Measurements from ENCODE around the gene SLC7A4.
"Not testable (repeated sequence)": the region's sequence is repeated elsewhere in the genome, so short reads cannot be mapped to it uniquely, and the experiment has no call there.

The SLC7A4 gene, protein sequence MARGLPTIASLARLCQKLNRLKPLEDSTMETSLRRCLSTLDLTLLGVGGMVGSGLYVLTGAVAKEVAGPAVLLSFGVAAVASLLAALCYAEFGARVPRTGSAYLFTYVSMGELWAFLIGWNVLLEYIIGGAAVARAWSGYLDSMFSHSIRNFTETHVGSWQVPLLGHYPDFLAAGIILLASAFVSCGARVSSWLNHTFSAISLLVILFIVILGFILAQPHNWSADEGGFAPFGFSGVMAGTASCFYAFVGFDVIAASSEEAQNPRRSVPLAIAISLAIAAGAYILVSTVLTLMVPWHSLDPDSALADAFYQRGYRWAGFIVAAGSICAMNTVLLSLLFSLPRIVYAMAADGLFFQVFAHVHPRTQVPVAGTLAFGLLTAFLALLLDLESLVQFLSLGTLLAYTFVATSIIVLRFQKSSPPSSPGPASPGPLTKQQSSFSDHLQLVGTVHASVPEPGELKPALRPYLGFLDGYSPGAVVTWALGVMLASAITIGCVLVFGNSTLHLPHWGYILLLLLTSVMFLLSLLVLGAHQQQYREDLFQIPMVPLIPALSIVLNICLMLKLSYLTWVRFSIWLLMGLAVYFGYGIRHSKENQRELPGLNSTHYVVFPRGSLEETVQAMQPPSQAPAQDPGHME

DNA sequence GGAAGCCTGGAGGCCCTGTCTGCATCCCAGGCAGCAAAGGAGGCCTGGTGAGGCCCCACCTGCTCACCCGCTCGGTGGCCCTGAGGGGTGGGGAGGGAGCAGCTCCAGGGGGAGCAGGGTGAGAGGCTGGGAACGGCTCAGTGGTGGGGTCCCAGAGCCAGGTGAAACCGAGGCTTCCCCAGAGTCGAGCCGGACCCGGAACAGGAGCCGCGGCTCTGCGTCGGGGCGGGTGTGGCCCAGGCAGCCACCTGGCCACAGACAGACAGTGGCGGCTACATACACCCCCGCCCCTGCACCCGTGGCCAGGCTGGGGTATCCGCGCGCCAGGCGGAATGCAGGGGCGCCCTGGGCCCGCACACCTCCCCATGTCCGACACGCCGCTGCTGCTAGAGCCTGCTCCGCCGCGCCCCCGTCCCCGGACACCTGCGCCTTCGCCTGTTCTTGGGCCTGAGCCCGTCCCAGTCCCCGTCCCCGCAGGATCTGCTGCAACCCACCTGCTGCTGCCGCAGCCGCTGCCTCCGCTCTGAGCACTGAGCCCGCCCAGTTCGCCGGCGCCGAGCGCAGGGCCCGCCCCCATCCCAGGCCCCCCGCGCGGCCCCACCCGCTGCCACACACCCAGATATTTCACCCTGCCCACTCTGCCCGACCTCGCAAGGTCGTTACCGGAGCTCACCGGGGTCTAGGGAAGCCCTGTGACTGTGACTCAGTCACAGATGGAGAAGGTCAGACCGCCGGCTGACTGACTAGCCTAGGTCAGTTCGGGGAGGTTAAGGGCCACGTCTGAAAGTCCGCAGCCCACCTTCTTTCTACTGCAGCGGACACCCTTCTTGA lies at the start of gene SLC7A4:
Gene SLC7A4, minus strand, starts transcription at position 525 of the 831 bp plus-strand sequence. CDS start 749 bp downstream, outside the sequence.
- no peak for DNase-seq (ENCODE audit: low read depth in 4 of 4, low spot score in 1 of 4)

DNA sequence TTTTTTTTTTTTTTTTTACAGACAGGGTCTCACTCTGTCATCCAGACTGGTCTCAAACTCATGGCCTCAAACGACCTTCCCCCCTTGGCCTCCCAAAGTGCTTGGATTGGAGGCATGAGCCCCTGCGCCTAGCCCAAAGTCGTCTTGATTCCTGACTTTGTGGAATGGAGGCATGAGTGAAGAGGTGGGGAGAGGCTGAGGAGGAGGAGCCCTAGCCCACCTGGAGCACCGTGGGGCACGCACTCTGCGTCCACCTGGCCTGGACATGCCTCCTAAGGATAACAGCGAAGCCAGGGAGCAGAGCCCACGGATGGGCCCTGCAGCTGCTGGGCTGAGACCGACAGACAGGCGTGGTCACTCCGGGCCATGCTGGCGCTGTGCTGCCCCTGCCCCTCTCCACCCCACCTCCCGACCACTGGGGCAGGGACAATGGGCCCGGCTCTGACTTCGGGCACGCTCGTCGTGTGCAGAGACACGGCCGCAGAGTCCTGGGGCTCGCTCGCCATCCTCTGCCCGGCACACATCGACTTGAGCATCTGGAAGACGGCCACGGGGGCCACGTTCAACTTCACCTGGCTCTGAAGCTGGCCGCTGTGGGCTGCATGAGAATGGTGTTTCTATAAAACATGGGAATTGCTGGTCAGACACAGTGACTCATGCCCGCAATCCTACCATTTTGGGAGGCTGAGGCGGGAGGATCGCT lies 48.2 kb upstream of the SLC7A4 start:
- DNase-seq (ENCODE audit: low read depth in 4 of 4, low spot score in 1 of 4), result no peak

DNA sequence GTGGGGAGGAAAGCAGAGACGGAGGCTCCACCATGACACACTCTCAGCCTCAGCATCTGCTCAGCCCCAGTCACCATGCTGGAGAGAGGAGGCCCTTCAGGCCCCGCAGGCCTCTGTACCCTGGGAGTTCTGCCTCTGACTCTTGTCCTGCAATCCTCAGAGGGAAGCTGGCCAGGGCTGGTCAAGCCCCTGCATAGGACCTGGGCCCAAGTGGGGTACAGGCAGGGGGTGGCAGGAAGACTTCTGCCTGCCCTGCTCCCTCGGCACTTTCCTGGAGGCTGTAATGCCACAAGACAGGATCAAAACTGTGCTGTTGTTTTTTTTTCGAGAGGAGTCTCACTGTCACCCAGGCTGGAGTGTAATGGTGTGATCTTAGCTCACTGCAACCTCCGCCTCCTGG lies 47.1 kb upstream of the SLC7A4 start:
- DNase-seq (ENCODE audit: low read depth in 4 of 4, low spot score in 1 of 4), result no peak

DNA sequence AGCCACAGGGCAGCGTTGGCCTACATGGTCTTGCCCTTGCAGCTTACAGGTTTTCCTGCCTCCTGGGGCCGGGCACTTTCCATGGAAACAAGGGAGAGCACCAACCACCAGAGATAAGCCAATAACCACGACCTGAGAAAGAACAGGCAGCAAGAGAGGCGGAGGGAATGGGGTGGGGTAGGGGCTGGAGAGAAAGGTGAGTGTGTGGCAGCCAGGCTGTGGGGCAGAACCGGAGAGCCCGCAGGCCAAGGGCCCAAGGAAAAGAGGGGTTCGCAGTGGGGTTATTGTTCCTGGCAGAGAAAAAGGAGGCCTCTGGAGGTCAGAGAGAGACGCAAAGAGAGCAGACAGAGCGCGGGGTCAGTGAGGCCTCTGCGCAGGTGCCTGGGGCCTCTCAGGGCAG lies 46.6 kb upstream of the SLC7A4 start:
- no peak for DNase-seq (ENCODE audit: low read depth in 4 of 4, low spot score in 1 of 4)

DNA sequence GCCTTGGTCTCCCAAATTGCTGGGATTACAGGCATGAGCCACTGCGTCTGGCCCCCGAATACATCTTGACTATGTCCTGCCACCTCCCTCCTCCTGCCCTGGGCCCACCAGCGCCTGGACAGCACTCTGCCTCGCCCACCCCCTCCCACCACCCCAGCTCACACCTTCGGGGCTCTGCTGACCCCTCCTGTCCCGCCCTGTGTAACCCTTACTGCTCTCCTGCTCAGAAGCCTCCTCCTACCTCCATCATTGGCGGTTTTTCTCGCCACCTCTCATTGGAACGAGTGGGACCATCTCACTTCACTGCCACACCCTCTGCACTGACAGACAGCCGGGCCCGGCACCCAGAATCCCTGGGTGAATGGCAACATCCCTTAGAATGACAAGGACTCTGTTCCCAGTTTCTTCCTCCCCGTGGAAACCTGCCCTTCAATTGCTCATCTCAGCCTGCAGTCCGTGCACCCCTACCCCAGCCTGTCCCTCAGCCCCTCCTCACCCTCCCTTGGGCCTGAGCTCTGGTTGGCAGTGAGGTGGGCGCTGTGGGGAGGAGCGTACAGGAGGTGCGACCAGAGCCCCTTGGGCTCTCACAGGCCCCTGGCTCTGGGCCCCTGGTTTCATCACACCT lies 45.6 kb upstream of the SLC7A4 start:
- no peak for DNase-seq (ENCODE audit: low read depth in 4 of 4, low spot score in 1 of 4)

DNA sequence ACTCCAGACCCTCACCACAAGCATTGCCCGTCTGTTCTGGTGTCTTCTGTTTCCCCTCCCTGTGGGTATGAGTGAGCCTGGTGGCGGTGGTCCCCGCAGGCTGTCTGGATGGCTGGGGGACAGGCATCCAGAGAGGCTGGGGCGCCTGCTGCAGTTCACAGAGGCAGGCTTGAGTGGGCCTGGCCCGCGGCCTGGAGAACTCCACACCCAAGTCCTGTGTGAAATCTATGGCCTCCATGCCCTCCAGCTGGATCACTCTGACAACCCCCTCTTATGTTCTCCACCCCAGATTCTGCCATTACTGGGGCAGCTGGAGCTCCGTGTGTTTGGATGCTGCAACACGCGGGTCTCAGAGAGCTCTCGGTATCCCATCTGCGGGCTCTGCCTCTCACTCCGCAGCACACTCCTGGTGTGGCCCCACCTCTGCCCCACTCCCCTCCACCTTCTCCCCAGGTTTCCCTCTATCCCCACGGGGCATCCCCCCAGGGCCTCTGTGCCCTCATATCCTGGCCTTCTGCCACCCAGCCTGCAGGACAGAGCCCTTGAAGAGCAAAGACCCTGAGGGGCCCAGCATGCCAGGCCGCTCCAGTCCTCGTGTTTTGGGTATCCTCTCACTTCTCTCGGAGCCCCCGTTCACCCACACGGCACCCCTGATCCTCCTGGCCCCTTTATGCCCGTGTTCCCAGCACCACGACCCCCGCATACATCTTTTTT lies 44.7 kb upstream of the SLC7A4 start:
- DNase-seq (ENCODE audit: low read depth in 4 of 4, low spot score in 1 of 4), result no peak

DNA sequence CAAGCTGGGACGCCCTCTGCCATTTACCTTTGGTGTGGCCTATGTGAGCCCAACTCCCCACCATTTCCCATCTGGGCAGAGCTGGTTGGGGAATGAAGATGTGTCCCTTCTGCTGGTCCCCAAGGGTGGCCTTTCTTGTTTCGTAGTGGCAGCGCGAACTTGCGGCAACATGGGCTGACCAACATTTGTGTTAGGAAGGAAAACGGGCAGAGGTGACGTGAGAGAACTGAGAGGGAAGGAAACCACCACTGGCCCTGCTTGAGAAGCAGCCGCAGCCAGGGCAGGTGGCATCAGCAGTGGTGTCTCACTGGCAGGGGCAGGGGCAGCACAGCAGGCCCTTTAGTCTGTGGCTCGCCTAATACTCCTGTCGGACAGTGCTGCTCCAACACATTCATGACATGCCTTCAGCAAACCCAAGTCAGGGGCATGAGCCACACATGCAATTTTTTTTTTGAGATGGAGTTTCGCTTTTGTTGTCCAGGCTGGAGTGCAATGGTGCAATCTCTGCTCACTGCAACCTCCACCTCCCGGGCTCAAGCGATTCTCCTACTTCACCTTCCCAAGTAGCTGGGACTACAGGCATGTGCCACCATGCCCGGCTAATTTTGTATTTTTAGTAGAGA lies 43.3 kb upstream of the SLC7A4 start:
- DNase-seq (ENCODE audit: low read depth in 4 of 4, low spot score in 1 of 4), result no peak

DNA sequence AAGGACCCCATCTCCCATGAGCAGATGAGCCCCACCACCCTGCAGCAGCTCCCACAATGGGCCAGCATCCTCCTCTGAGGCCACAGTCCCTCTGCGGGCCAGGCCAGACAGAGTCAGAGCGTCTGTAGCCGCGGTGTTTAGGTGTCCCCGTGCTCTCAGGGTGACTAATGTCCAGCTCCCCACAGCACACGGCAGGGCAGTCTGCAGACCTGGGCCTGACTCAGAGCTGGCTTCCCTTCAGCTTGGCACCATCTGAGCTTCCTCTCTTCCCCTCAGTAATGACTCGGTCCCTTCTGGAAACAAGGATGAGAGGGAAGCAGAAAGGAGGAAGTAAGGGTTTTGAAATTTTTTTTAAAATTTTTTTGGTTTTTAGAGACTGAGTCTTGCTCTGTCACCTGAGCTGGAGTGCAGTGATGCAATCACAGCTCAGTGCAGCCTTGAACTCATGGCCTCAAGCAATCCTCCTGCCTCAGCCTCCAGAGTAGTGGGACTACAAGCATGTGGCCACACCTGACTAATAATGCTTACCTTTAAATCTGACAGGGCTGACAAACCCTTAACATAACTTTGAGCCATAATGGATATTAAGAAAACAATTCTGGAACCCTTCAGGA lies 41.8 kb upstream of the SLC7A4 start:
- DNase-seq (ENCODE audit: low read depth in 4 of 4, low spot score in 1 of 4), result no peak

DNA sequence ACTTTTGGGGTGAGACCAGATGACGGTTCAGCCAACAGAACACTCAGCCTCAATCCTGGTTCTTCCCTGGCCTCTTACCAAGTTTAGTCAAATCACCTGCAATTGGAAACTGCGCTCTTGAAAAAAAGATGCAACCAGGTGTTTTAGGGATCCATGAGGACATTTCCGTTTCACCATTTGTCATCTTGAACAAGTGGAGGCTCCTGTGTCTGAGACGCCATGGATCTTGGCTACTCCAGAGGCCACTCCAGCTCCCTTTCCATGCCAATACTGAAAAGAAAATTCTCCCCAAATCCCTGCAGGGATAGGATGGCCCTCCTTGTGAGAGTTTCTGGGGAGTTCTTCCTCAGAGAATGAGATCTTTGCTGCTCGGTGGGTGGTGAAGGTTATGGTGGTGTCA lies 41.1 kb upstream of the SLC7A4 start:
- DNase-seq (ENCODE audit: low read depth in 4 of 4, low spot score in 1 of 4), result no peak

DNA sequence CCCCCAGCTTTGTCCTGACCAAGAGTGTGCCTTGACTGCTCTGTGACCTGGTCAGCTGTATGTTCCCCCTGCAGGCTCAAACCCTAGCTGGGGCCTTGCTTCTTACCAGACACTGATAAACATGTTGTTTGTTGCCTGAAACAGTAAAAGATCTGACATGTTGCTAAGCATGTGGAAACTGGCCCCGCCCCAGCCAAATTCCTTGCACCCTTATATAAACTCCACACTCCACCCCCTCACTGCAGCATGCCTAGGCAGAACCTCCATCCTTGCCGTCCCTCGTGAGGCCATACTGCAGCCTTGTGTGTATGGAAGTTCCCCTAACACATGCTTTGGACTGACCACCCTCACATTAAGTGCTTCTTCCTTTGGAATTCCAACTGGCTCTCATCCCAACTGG lies 40.7 kb upstream of the SLC7A4 start:
- DNase-seq (ENCODE audit: low read depth in 4 of 4, low spot score in 1 of 4), result no peak

DNA sequence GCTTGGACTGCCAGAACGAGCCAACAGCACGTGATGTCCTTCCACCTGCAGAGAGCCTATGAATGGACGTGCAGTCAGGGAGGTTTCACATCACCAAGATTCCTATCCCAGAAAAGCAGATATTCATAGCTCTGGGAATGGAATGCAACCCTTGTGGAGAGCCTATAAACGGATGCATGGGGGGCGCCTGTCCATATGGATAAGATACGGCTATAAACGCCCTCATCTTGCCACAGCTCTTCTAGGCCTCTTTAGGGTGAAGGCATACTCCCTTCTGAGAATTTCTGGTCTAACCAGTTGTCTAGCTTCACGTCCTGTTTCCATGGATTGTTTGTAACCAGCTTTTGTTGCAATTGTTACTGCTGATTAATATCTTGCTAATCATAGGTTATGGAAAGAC lies 39.4 kb upstream of the SLC7A4 start:
- not testable (repeated sequence) for DNase-seq (ENCODE audit: low read depth in 4 of 4, low spot score in 1 of 4)

DNA sequence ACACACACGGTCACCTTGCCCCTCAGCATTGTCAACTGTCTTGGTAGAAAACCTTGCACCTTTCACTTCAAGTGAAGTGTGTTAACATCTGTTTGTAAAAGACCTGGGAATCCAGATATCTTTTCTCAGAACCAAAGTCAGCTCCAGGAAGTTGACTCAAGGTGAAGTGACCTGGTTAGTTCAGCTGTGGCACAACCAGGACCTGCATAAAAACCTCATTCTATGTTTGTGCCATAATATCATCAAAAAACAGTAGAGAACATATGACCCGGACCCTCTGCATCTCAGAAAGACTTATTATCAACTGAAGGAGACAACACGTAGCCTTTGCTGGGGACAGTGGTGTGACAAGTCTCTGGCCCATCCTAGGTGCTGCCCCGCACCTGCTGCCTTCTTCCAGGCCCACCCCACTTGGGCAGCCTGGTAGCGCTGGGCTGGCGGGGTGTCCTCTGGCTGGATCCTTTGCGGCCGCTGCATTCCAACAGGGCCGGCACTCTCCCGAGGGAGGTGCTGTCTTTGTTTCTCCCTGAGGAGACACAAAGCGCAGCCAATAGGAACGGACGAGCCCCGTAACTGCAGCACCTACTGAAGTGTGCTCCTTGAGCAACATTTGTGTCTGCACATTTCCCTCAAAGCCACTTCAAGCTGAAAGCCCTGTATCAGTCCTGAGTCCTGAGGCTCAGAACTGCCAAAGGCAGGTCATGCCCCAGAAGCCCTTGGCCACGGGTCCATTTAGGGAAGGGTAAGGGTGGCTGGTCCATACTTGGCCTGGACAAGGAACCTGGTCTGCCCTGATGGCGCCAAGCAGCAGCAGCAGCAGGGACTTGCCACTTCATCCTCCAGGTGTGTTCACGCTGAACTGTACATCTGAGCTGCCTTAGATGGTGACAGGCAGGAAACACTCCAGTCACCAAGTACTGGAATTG lies 38.6 kb upstream of the SLC7A4 start:
- DNase-seq (ENCODE audit: low read depth in 4 of 4, low spot score in 1 of 4), result no peak

DNA sequence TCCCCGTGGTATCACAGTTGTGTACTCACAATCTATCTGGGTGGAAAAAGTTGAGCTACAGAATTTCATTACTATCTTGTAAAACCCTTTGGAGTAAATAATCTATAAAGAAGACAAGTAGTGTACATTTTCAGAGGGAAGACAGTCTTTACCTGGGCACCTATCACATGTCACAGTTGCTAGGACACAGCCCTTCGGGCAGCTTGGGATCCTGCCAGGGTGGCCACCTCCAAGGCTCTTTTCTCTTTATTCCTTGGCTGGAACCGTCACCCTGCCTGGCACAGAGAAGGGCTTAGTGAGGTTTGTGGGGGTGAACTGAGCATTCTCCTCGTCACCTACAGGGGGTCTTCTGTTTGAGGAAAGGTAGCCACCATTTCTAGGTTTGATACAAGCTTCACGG lies 37.0 kb upstream of the SLC7A4 start:
- DNase-seq (ENCODE audit: low read depth in 4 of 4, low spot score in 1 of 4), result no peak

DNA sequence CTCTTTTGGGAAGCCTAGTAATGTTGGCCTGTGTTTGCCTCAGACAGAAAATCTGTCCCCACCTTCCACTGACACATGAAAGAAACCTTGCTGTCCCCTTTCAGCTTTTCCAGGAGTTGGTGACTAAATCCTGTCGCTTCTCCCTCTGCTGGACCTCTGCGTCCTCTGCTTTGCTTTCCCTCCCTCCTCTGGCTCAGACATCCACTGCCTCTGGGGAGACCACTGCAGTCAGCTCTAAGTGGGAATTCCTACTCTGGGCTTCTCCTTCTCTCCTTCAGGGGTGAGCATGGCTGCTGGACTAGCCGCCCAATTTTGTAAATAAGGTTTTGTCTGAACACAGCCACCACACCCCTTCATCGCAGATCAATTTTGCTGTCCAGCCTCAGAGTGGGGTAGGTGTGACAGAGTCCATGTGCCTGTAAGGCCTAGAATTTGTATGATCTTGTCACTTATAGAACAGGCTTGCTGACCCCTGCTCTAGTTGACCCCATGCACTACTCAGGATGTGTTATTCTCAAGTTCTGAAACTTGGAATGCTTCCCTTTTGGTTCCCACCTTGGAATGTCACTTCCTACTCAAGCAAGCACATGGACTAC lies 36.4 kb upstream of the SLC7A4 start:
- no peak for DNase-seq (ENCODE audit: low read depth in 4 of 4, low spot score in 1 of 4)

DNA sequence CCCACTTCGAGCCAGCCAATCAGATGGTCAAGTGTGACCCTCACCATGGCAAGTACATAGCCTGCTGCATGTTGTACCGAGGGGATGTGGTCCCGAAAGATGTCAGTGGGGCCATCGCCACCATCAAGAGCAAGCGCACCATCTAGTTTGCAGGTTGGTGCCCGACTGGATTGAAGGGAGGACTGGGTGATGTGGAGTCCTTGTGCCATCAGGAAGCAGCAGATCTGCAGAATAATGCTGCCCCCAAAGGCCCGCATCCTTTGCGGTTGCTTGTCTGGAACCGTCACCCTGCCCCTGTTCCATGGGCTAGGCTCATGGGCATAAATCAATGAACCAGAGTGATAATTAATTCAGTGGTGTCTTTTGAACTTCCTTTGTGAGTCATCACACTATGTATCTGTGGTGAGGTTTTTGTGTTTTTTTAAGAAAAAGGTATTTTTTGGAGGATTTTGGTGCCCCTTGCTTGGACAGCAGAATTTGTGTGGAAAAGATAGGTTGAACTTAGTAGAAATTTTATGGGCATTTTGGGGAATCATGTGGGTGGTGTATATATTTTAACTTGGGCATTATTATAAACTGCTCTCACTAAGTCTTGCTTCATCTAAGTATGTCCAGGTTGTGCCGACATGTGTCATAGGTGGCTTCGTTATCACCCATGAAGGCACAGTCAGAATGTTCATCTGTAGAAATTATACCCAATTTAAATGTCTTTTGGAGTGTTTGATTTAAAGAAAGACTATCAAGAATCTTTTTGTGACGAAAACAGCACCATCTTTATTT lies 35.7 kb upstream of the SLC7A4 start:
- no peak for DNase-seq (ENCODE audit: low read depth in 4 of 4, low spot score in 1 of 4)

DNA sequence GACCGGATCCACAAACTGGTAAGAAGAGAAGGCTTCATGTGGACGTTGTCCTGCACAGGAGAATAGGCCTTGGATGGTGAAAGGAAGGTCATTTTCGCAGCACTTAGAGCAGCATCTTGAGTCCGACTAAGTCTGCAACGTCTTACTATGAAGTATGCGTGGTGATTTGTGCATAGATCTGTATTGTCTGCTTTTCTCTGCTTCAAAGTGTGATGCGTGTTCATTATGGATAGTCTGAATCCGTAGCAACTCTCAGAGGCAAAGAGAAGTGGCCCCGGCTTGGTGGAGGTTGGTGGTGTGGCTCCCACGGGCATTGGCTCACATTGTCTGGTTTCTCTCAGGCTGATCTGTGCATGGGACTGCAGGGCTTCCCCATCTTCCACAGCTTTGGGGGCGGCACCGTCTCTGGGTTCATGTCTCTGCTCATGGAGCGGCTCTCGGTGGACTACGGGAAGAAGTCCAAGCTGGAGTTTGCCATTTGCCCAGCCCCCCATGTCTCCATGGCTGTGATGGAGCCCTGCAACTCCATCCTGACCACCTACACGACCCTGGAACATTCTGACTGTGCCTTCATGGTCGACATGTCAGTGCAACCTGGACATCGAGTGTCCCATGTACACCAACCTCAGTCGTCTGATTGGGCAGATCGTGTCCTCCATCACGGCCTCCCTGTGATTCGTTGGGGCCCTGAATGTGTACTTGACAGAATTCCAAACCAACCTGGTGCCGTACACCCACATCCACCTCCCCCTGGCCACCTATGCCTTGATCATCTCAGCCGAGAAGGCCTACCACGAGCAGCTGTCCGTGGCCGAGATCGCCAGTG lies 34.9 kb upstream of the SLC7A4 start:
- DNase-seq (ENCODE audit: low read depth in 4 of 4, low spot score in 1 of 4), result no peak
